HFFc6 (cell line): ENCODE data around the gene CDH13. TPM values are rescaled to one million over a fixed set of nuclear protein-coding genes. Genes with fewer than 3 reads are reported as not detected.

Source experiments
- DNase-seq: peaks from one replicate; pipeline ENCODE4 v3.0.0-alpha.2; 2018
- H3K27ac Mint-ChIP-seq: 2 replicates; pipeline ENCODE4 v1.8.0; 2020; ENCODE audit warnings: mild to moderate bottlenecking, mixed read lengths
- H3K27me3 Mint-ChIP-seq: 2 replicates; pipeline ENCODE4 v1.8.0; 2021; ENCODE audit warnings: mild to moderate bottlenecking, moderate library complexity, mixed read lengths; ENCODE audit not compliant: insufficient read depth
- H3K36me3 Mint-ChIP-seq: 2 replicates; pipeline ENCODE4 v1.8.0; 2021; ENCODE audit warnings: low read depth, mixed read lengths
- H3K4me1 Mint-ChIP-seq: 2 replicates; pipeline ENCODE4 v1.8.0; 2020; ENCODE audit warnings: low read depth, mixed read lengths
- H3K4me3 Mint-ChIP-seq: 2 replicates; pipeline ENCODE4 v1.8.0; 2020; ENCODE audit warnings: mild to moderate bottlenecking, moderate library complexity, mixed read lengths
- H3K9me3 Mint-ChIP-seq: 2 replicates; pipeline ENCODE4 v1.8.0; 2020; ENCODE audit warnings: mild to moderate bottlenecking, mixed read lengths
- microRNA-seq: library from miRNA; unstranded; fragments of <30 nt; microRNA quantifications from one replicate; pipeline ENCODE4, GENCODE V29; 2019
- total RNA-seq, 6 experiments: library from RNA; stranded (reverse); fragmentation: NEBNext Ultra II Directional; extraction: Animal tissue kit (Norgen Biotek cat#: 25700); gene quantifications; 2 replicates in 1 of 6; 3 replicates in 5 of 6; pipeline ENCODE4 v1.2.3, GENCODE V29; 2021
- TF ChIP-seq, protein P1 (sequence below): fragments of 200-600 bp; sonication (generic); IDR thresholded peaks from 2 replicates; pipeline ENCODE4 v1.5.0; 2021; ENCODE audit warnings: antibody characterized with exemption, mild to moderate bottlenecking

CDH13 gene
- total RNA-seq, 6 experiments from 2014 or later: 3.6 to 14.7 (median 4.7) TPM

DNA sequence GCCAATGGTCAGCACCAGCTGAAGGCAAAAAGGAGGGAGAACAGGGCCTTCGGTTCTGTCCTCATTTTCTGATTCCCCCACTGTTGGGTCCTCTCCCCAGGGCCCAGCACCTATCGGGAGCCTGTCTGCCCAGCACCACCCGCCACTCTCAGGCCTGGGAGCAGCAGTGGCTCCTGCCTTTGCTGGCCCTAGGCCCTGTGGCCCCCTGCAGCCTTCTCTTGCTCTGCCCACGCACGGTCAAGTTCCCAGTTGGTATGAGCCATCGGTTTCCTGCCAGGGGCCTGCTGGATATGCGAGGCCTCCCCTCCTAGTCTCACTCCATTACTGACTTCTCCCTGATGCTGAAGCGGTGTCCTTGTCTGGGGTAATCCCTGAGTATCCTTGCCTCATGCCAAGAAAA, 1218.5 kb downstream of the CDH13 start:
- Mint-ChIP-seq H3K27ac (no peak overlapping the region), H3K4me3 (no peak overlapping the region), H3K36me3 (no peaks in the 10 kb centered on the region), H3K27me3 (peaks cover 29% of the 10 kb centered on the region), H3K4me1 (no peaks in the 10 kb centered on the region; the same call in 1 of the 2 replicates), H3K9me3 (no peaks in the 10 kb centered on the region)
- DNase-seq: no peak
- TF ChIP-seq, protein P1, sequence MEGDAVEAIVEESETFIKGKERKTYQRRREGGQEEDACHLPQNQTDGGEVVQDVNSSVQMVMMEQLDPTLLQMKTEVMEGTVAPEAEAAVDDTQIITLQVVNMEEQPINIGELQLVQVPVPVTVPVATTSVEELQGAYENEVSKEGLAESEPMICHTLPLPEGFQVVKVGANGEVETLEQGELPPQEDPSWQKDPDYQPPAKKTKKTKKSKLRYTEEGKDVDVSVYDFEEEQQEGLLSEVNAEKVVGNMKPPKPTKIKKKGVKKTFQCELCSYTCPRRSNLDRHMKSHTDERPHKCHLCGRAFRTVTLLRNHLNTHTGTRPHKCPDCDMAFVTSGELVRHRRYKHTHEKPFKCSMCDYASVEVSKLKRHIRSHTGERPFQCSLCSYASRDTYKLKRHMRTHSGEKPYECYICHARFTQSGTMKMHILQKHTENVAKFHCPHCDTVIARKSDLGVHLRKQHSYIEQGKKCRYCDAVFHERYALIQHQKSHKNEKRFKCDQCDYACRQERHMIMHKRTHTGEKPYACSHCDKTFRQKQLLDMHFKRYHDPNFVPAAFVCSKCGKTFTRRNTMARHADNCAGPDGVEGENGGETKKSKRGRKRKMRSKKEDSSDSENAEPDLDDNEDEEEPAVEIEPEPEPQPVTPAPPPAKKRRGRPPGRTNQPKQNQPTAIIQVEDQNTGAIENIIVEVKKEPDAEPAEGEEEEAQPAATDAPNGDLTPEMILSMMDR: no peak

- TF ChIP-seq, protein P1: no peak
- no peak overlapping the region for H3K27ac Mint-ChIP-seq
- H3K4me1 Mint-ChIP-seq: no peaks in the 10 kb centered on the region; the same call in 1 of the 2 replicates
- no peaks in the 10 kb centered on the region for H3K9me3 Mint-ChIP-seq
- no peaks in the 10 kb centered on the region for H3K36me3 Mint-ChIP-seq
- no peak overlapping the region for H3K4me3 Mint-ChIP-seq
- H3K27me3 Mint-ChIP-seq: peaks cover 25% of the 10 kb centered on the region
- no peak for DNase-seq
Observed at GRCh38 chr16:83847371-83848225, 1220.8 kb downstream of the CDH13 start.

GRCh38 chr16:83849421-83849820, 1222.7 kb downstream of the CDH13 start:
- TF ChIP-seq, protein P1: no peak
- H3K36me3 Mint-ChIP-seq: no peaks in the 10 kb centered on the region
- H3K9me3 Mint-ChIP-seq: no peaks in the 10 kb centered on the region
- H3K4me3 Mint-ChIP-seq: no peak overlapping the region
- no peak for DNase-seq
- peaks cover 20% of the 10 kb centered on the region for H3K27me3 Mint-ChIP-seq
- no peak overlapping the region for H3K27ac Mint-ChIP-seq
- H3K4me1 Mint-ChIP-seq: no peaks in the 10 kb centered on the region; the same call in 1 of the 2 replicates

Small RNA genes within 50 kb of the gene (microRNA-seq; reads per million reads assigned to microRNA genes)
- gene MIR3182 (not detected), gene MIR8058 (not detected)
